Kidney (tissue), 14 donors: ENCODE results near the gene NF1. TPM values are rescaled to one million over a fixed set of nuclear protein-coding genes. Genes with fewer than 3 reads are reported as not detected.

Source experiments
- DNase-seq, 5 donors: peaks; one replicate each; pipeline ENCODE4 v3.0.0-alpha.2; 2013 to 2020
- FAIRE-seq: peaks from 2 replicates; lab custom pipeline; 2012; peaks lifted over from hg19 to GRCh38; lab: Jason Lieb, UNC
- H3K27ac ChIP-seq, 2 donors: one replicate each; pipeline ENCODE4 v1.7.0; 2013; ENCODE audit warnings: low read depth in 2 of 2, low read length in 2 of 2, inconsistent platforms in 1 of 2
- H3K27me3 ChIP-seq: one replicate; pipeline ENCODE4 v1.7.1; 2013; ENCODE audit warnings: low read length, inconsistent platforms; ENCODE audit not compliant: control insufficient read depth, insufficient read depth
- H3K36me3 ChIP-seq, 3 donors: one replicate each; pipeline versions ENCODE4 v1.7.0 to v1.7.1; 2013; ENCODE audit warnings: low read length in 3 of 3, control low read depth in 1 of 3, inconsistent platforms in 1 of 3; ENCODE audit not compliant: insufficient read depth in 3 of 3, control insufficient read depth in 2 of 3
- H3K4me1 ChIP-seq, 3 donors: one replicate each; pipeline versions ENCODE4 v1.7.0 to v1.7.1; 2013; ENCODE audit warnings: low read length in 3 of 3, inconsistent platforms in 1 of 3, low read depth in 1 of 3; ENCODE audit not compliant: control insufficient read depth in 2 of 3, insufficient read depth in 2 of 3
- H3K4me3 ChIP-seq, 3 donors: one replicate each; pipeline versions ENCODE4 v1.7.0 to v1.8.1; 2013; ENCODE audit warnings: low read length in 3 of 3, control low read depth in 1 of 3, inconsistent platforms in 1 of 3
- H3K9ac ChIP-seq, 3 donors: one replicate each; pipeline versions ENCODE4 v1.7.0 to v1.7.1; 2013; ENCODE audit warnings: low read length in 3 of 3, control low read depth in 1 of 3, inconsistent platforms in 1 of 3
- H3K9me3 ChIP-seq, 3 donors: one replicate each; pipeline versions ENCODE4 v1.7.0 to v1.7.1; 2013; ENCODE audit warnings: low read length in 3 of 3, control low read depth in 1 of 3, inconsistent platforms in 1 of 3; ENCODE audit not compliant: control insufficient read depth in 2 of 3, insufficient read depth in 1 of 3
- intact Hi-C: fragments of 100-400 bp; cut with DNase I; formaldehyde crosslinking; loops from one replicate; pipeline ENCODE4 v1.11.1; 2022
- polyA plus RNA-seq: library from polyadenylated mRNA; stranded (reverse); fragments of 350-450 nt; fragmentation: Illumina TruSeq; extraction: RNeasy Lipid Tissue Mini Kit (QIAGEN cat#74804); gene quantifications from one replicate; pipeline ENCODE4 v1.2.3, GENCODE V29; 2014; ENCODE audit warnings: low read depth, low replicate concordance; ENCODE audit not compliant: insufficient read depth
- total RNA-seq: library from RNA; stranded (reverse); fragmentation: NEBNext Ultra II Directional; extraction: Animal tissue kit (Norgen Biotek cat#: 25700); gene quantifications from one replicate; pipeline ENCODE4 v1.2.1, GENCODE V29; 2021
- TF ChIP-seq, protein P1 (sequence below): IDR thresholded peaks from 3 replicates; pipeline ENCODE4 v1.5.1; 2012; ENCODE audit warnings: mild to moderate bottlenecking, moderate library complexity, borderline replicate concordance; ENCODE audit not compliant: insufficient read depth; ENCODE audit errors: extremely low read depth
- donor health status: control.
- donor health status: control.
- donor health status: control.
- donor health status: control.
- donor health status: control.
- donor health status: DM: yes; HTN: yes; CAD: no.
- donor health status: Normal renal cell carcinoma (clear cell type).

NF1 gene
- total and polyA plus RNA-seq, 2 donors from 2014 or later = 7.8 to 61.3 TPM

DNA sequence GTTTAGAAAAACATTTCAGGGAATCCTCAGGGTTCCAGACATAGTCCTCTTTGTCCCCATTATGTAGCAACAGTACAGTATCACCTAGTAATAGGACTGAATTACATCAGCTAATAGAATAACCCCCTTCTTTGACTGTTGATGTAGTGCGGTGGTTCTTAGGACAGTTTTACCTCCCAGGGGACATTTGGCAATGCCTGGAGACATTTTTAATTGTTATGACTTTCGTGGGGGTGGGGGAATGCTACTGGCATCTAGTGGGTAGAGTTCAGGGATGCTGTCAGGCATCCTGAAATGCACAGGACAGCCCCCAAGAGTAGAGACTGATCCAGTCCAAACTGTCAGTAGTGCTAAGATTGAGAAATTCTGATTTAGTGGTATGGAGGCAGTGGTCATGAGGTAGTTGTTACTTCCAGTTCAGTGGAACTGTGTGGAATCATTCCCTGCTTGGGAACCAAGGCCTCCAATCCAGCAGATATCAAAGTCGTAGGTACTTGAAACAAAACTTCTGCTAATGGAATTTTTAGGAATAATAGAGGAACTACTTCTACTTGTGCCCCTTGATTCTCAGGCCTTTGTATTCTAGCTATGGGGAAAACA is 20.3 kb downstream of the NF1 start:
- Histone ChIP-seq H3K4me1 (peaks cover 0 to 3% (median 2%) of the 10 kb centered on the region in 3 donors), H3K27me3 (no peaks in the 10 kb centered on the region), H3K4me3 (no peak overlapping the region), H3K27ac (no peak overlapping the region), H3K9ac (no peak overlapping the region), H3K9me3 (no peaks in the 10 kb centered on the region), H3K36me3 (no peaks in the 10 kb centered on the region)
- FAIRE-seq (no peak), DNase-seq (no peak)
- TF ChIP-seq, protein P1, sequence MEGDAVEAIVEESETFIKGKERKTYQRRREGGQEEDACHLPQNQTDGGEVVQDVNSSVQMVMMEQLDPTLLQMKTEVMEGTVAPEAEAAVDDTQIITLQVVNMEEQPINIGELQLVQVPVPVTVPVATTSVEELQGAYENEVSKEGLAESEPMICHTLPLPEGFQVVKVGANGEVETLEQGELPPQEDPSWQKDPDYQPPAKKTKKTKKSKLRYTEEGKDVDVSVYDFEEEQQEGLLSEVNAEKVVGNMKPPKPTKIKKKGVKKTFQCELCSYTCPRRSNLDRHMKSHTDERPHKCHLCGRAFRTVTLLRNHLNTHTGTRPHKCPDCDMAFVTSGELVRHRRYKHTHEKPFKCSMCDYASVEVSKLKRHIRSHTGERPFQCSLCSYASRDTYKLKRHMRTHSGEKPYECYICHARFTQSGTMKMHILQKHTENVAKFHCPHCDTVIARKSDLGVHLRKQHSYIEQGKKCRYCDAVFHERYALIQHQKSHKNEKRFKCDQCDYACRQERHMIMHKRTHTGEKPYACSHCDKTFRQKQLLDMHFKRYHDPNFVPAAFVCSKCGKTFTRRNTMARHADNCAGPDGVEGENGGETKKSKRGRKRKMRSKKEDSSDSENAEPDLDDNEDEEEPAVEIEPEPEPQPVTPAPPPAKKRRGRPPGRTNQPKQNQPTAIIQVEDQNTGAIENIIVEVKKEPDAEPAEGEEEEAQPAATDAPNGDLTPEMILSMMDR = no peak
- intact Hi-C loops = no loop called here

DNA sequence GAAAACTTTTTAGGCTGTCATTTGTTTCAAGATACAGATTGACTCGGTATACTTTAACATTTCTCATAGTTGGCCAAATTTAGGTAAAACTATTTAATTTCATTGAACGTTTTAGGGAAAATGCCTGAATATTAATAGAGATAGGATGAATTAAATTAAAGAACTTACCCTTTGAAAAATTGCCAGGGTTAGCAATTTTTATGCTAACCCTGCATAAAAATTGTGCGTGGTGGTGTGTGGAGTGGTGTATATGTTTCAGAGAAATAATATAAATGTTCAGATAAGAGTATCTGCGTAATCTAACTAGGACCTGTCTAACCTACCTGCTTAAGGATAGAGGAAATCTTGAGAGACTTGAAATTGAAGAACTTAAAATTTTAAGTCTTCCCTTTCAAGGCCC is 21.4 kb downstream of the NF1 start:
- TF ChIP-seq, protein P1 = no peak
- no peak for FAIRE-seq

DNA sequence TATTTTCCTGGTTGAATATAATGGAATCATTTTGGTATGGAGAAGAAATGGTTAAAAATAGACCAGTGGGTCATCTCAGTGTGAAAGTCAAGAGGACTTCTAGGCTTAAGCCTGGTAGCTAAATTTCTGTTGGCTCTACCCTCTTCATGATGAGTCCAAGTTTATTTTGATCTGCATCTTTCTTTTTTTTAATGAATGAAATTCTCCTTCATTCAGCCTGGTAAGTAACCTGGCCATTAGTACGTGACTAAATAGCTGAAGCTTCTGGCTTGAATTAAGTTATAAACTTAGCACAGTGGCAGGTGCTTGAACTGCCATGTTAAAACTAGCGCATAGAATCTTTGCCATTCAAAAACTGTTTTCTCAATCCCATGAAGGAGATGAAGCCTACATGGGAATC is 28.0 kb downstream of the NF1 start:
- Histone ChIP-seq H3K4me1 (peaks cover 0 to 7% (median 0%) of the 10 kb centered on the region in 3 donors), H3K9ac (no peak overlapping the region)
- intact Hi-C loops = no loop called here

More for the DNA sequence above, 21.4 kb downstream of the NF1 start:
- DNase-seq = no peak
- Histone ChIP-seq H3K4me1 (peaks cover 0 to 3% (median 2%) of the 10 kb centered on the region in 3 donors), H3K36me3 (no peaks in the 10 kb centered on the region), H3K27me3 (no peaks in the 10 kb centered on the region), H3K4me3 (no peak overlapping the region), H3K27ac (no peak overlapping the region), H3K9me3 (no peaks in the 10 kb centered on the region), H3K9ac (no peak overlapping the region)
- intact Hi-C loops = no loop called here

More for the DNA sequence above, 28.0 kb downstream of the NF1 start:
- no peaks in the 10 kb centered on the region for H3K9me3 ChIP-seq
- H3K36me3 ChIP-seq = no peaks in the 10 kb centered on the region
- FAIRE-seq (no peak), DNase-seq (no peak)
- no peak overlapping the region for H3K27ac ChIP-seq
- H3K27me3 ChIP-seq = no peaks in the 10 kb centered on the region
- TF ChIP-seq, protein P1 = no peak
- H3K4me3 ChIP-seq = no peak overlapping the region
